HFF-Myc (cell line): ENCODE results near the gene YES1.
A peak's percentile ranks its signal among the peaks of the same experiment; 100 is the strongest.

Experiments
- DNase-seq: peaks from one replicate; pipeline ENCODE4 v3.0.0-alpha.2; 2011; ENCODE audit warnings: low read depth; ENCODE audit errors: extremely low read depth
- H3K4me3 ChIP-seq: replicated peaks from 2 replicates; pipeline ENCODE4 v1.5.1; 2011; ENCODE audit warnings: low read depth, mild to moderate bottlenecking, control low read depth, low read length
- TF ChIP-seq, protein P1 (sequence below): IDR thresholded peaks from 2 replicates; pipeline ENCODE4 v1.5.1; 2012; ENCODE audit warnings: mild to moderate bottlenecking, low read depth, low read length, control low read depth; ENCODE audit errors: missing control alignments

Gene YES1

DNA sequence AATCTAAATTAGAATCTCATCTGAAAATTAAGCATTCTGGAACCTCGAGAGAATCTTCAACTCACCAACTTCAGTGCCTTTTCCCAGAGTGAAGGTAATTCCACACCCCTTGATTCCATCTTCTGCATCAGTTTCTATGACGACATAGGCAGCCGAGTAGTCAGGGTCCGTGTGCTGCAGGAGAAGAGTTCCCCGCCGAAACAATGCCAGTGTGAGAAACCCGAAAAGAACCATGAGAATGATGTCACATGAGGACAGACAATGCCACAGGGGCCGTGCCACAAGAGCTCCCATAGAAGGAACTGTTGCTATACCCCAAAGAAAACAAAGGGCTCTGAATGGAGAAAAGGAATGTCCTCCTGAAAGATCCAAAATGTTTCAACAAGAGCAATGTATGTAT lies 105.6 kb downstream of the YES1 start:
- no peak for DNase-seq
- TF ChIP-seq, protein P1, sequence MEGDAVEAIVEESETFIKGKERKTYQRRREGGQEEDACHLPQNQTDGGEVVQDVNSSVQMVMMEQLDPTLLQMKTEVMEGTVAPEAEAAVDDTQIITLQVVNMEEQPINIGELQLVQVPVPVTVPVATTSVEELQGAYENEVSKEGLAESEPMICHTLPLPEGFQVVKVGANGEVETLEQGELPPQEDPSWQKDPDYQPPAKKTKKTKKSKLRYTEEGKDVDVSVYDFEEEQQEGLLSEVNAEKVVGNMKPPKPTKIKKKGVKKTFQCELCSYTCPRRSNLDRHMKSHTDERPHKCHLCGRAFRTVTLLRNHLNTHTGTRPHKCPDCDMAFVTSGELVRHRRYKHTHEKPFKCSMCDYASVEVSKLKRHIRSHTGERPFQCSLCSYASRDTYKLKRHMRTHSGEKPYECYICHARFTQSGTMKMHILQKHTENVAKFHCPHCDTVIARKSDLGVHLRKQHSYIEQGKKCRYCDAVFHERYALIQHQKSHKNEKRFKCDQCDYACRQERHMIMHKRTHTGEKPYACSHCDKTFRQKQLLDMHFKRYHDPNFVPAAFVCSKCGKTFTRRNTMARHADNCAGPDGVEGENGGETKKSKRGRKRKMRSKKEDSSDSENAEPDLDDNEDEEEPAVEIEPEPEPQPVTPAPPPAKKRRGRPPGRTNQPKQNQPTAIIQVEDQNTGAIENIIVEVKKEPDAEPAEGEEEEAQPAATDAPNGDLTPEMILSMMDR, result no peak
- H3K4me3 ChIP-seq, result no peak overlapping the region

DNA sequence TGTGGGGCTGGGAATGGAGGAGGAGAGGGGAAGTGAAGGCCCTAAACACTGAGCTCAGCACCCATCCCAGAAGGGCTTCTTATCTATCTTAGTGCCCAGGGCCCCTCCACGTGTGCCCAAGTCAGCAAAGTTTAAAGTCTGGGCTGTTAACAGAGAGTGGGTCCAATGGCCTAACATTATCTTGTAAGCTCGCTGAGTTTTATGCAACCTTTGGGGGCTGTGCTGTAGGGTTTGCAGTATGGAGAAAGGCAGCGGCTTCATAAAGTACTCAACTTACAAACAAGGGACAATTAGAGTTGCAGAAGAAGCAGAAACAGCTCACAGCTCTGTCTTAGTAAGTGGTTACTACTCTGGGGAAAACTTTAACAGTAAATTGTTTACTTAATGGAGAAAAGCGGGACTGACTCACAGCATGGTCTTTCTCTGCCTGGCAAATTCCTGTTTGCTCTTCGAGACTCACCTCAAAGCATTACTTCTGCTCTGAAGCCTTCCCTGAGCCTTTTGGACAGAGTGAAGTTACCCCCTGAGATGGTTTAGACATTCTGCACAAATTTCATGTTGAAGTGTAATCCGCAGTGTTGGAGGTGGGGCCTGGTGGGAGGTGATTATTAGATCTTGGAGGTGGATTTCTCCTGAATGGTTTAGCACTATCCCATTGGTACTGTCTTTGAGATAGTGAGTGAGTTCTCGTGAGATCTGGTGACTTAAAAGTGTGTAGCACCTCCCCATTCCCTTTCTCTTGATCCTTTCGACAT lies 108.7 kb downstream of the YES1 start:
- TF ChIP-seq, protein P1, result no peak
- no peak for DNase-seq
- 0 out of 2 replicates have a peak overlapping the region, but pooled peaks have one; percentile 9 for H3K4me3 ChIP-seq

DNA sequence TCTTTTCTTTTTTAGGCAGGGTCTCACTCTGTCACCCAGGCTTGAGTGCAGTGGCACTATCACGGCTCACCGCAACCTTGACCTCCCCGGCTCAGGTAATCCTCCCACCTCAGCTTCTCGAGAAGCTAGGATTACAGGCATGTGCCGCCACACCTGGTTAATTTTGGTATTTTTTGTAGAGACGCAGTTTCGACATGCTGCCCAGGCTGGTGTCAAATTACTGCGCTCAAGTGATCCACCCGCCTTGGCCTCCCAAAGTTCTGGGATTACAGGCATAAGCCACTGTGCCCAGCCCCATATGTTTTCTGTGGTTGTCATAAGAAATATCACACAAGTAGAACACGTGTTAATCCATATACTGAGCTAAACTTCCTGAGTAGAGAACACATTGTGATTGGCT lies 114.2 kb downstream of the YES1 start:
- no peak overlapping the region for H3K4me3 ChIP-seq
- TF ChIP-seq, protein P1, result no peak
- no peak for DNase-seq

DNA sequence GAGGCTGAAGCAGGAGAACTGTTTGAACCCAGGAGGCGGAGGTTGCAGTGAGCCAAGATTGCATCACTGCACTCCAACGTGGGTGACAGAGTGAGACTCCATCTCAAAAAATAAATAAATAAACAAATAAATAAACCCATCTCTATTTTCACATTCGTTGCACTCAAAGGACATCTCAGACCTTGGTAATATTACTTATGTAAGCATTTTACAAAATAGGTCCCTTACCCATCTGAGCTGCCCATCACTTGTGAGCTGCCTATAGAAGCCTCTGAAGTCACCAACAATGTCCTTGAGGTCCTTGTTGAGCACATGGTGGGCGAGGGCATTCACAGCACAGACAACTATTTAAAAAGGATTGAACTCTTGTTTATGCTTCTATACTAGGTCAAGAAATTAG lies 115.0 kb downstream of the YES1 start:
- no peak for DNase-seq
- TF ChIP-seq, protein P1, result no peak
- no peak overlapping the region for H3K4me3 ChIP-seq

DNA sequence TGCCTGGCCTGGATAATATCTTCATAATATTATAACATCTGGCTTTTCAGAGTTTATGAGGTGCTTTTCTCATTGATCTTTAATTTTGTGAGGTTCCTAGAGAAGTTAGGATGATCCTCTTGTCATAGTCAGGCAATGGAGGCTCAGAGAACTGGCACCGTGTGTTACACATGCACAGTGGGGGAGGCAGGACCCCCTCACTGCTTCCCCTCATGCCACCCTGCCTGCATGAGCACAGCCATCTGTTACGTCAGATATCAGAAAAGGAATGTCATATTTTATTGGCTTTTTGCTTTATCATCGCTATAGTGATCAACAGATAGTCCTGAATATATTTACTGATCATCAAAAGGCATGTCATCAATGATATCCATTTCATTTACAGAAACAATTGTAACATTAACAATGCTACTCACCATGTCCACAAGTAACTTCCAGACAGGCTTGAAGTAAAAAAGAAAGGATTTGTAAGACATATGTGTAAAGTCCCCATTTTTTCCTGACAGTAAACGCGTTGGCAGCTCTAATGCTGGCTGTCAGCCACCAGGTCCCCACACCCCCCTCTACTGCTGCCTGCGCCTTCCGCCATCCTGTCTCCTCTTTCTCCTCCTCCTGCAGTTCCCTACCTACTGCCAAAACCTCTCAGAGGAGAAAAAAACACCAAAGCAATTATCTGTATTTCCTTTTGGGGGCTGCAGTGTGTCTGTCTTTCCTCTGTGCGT lies 118.4 kb downstream of the YES1 start:
- H3K4me3 ChIP-seq, result no peak overlapping the region
- TF ChIP-seq, protein P1, result no peak
- no peak for DNase-seq

DNA sequence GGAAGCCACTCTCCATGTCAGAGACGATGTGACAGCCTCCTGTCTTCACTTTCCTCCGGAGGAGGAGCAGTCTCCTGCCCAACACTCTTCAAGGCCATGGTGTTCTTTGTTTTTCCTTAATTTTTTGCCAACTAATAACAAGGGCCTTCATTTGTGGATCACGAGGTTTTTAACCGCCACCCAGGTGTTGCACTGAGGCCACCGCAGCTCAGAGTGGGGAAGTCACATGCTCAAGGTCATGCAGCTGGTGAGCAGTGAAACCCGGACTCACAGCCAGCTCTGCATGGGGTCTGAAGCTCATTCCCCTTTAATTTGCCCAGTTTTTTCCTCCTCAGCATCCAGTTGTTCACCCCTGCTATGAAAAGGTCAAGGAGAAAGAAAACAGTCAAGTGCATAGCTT lies 119.2 kb downstream of the YES1 start:
- TF ChIP-seq, protein P1, result no peak
- no peak for DNase-seq
- no peak overlapping the region for H3K4me3 ChIP-seq

DNA sequence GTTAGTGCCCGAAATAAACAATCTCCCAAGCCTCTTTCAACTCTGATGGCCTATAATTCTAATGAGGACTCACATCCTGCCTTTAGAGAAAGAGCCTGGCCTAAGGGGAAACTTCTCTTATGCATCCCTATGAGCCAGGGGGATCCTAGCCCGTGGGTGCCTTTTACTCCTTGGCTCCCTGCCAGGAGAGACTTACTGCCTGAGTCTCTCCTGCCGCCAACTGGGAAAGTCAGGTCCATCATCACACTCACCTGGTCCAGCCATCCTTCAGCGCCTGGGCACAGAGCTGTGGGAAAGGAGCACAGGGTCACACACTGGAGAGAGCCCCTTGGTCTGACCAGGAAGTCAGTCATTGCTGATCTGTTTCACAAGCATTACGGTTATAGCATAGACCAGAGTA lies 123.7 kb downstream of the YES1 start:
- H3K4me3 ChIP-seq, result no peak overlapping the region
- no peak for DNase-seq
- TF ChIP-seq, protein P1, result no peak
